GM21528 (cell line): ENCODE results near the gene MEST.
"Not testable (repeated sequence)": the region's sequence is repeated elsewhere in the genome, so short reads cannot be mapped to it uniquely, and the experiment has no call there.

ENCODE experiments used
- ATAC-seq: cut with Tn5 transposase; IDR thresholded peaks from one replicate; pipeline ENCODE4 v1.9.1; 2021; ENCODE audit warnings: mild to moderate bottlenecking, moderate library complexity; ENCODE audit not compliant: unreplicated experiment, low FRiP score

The MEST gene, protein sequence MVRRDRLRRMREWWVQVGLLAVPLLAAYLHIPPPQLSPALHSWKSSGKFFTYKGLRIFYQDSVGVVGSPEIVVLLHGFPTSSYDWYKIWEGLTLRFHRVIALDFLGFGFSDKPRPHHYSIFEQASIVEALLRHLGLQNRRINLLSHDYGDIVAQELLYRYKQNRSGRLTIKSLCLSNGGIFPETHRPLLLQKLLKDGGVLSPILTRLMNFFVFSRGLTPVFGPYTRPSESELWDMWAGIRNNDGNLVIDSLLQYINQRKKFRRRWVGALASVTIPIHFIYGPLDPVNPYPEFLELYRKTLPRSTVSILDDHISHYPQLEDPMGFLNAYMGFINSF

GRCh38 chr7:130491841-130492522, at the start of gene MEST:
TSS of gene MEST (plus strand) at chr7:130492085. CDS start at chr7:130492314, 229 bp downstream.
- no peak for ATAC-seq

GRCh38 chr7:130442601-130443000, 49.3 kb upstream of the MEST start:
- no peak for ATAC-seq

- no peak for ATAC-seq
These were observed 47.7 kb upstream of the MEST start for GRCh38 chr7:130444234-130444633.

- no peak for ATAC-seq
These were observed 47.0 kb upstream of the MEST start for GRCh38 chr7:130444751-130445407.

GRCh38 chr7:130446259-130446658, 45.6 kb upstream of the MEST start:
- ATAC-seq = no peak

GRCh38 chr7:130451344-130451743, 40.5 kb upstream of the MEST start:
- not testable (repeated sequence) for ATAC-seq

- ATAC-seq = no peak
These were observed 38.9 kb upstream of the MEST start for GRCh38 chr7:130452951-130453350.

- no peak for ATAC-seq
These were observed 36.9 kb upstream of the MEST start for GRCh38 chr7:130454959-130455358.

GRCh38 chr7:130458257-130458656, 33.6 kb upstream of the MEST start:
- ATAC-seq = no peak

GRCh38 chr7:130461272-130461671, 30.6 kb upstream of the MEST start:
- no peak for ATAC-seq

DNA sequence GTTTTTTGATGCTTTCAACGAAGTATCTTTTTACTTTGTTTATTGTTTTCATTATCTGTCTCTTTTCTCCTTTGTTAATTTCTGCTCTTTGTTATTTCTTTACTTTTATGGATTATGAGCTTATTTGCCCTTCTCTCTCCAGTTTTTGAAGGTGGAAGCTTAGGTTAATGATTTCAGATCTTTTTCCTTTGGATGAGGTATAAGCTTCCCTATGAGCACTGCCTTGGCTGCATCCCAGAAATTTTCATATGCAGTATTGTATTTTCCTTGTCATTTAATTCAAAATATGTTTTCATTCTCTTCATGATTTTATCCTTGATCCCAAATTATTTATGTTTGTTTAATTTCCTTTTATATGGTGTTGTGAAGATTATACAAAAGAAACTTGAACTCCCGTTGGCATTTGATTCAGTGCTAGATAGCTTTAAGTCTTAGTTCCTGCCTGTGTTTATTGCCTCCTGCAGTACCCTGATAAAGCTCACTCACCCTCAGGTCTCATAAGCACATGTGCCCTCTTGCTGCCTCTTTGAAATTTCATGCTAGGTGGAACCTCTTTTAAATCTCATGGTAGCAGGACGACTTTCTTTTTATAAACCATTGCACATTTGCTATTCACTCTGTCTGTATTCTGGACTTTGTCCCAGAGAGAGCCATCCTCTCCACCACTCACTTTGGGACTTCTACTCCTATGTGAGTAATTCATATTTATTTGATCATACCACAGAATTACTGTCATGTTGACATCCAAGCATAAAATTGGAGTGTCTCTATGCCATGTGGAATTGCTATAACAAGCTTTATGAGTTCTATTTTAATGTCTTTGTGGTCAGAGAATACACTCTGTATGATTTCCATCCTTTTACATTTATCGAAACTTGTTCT, 28.1 kb upstream of the MEST start:
- no peak for ATAC-seq

DNA sequence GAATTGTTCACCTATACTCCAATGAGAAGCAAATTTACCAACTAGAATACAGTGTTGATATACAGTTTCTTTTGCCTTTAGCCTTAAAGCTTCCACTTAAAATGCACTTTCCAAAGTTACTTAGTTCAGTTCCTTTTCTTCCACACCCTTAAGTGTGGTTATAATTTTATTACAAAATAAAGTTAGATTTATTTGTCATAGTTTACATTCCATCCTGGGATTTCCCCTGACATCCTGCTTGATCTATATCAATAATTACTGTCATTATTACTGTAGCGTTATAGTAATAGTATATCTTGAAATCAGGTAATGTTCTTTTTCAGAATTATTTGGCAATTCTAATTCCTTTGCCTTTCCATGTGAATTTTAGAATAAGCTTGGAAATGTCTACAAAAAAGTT, 23.3 kb upstream of the MEST start:
- no peak for ATAC-seq

- no peak for ATAC-seq
These were observed 19.9 kb upstream of the MEST start for GRCh38 chr7:130471974-130472373.

DNA sequence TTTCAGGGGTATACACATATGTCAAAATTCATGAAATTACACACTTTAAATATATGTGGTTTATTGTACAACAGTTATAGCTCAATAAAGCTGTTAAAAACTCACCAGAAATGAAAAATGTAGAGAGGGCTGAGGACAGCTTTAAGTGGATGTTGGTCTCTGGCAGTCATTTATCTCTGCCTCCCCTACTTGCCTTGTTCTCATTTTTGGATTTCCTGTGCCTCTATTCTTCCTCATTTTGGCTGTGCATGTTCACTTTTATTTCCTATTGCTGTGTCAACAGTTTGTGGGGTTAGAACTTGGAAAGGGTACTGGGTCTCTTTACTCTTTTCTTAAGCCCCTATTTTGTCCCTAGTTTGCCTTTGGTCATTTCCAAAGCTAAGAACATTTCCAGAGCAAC, 18.6 kb upstream of the MEST start:
- ATAC-seq = no peak

- ATAC-seq = no peak
These were observed 18.0 kb upstream of the MEST start for GRCh38 chr7:130473876-130474275.

GRCh38 chr7:130475776-130476175, 16.1 kb upstream of the MEST start:
- ATAC-seq = no peak

GRCh38 chr7:130476297-130477150, 15.4 kb upstream of the MEST start:
- ATAC-seq = peak; percentile 64

DNA sequence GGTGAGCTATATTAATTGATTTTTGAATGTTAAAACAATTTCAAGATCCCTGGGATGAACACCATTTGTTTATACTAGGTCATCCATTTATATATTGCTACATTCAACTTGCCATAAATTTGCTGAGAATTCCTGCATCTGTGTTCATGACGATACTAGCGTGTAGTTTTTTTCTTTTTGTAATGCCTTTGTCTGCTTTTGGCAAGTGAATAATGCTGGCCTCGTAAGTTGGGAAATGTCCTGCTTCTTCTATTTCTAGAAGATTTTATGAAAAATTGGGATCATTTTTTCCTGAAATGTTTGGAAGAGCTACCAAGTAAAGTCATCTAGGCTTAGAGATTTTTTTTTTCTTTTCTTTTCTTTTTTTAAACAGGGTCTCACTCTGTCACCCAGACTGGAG, 12.9 kb upstream of the MEST start:
- no peak for ATAC-seq

- no peak for ATAC-seq
These were observed 12.0 kb upstream of the MEST start for GRCh38 chr7:130479716-130480400.
